Liver (tissue), 9 donors: ENCODE data around the gene EXOC3L1. TPM values are rescaled to one million over a fixed set of nuclear protein-coding genes. Genes with fewer than 3 reads are reported as not detected.

Source experiments
- DNase-seq: peaks from one replicate; pipeline ENCODE4 v3.0.0-alpha.2; 2017; ENCODE audit warnings: low spot score
- H3K27ac ChIP-seq, 2 donors: one replicate each; pipeline ENCODE4 v1.7.0; 2013; ENCODE audit warnings: inconsistent platforms in 2 of 2, low read length in 2 of 2, control low read depth in 1 of 2, low read depth in 1 of 2, mild to moderate bottlenecking in 1 of 2
- H3K27me3 ChIP-seq, 4 donors: one replicate each; pipeline versions ENCODE4 v1.6.1 to v1.7.0; 2013; ENCODE audit warnings: low read length in 3 of 4, inconsistent platforms in 1 of 4, mild to moderate bottlenecking in 1 of 4, moderate library complexity in 1 of 4; ENCODE audit not compliant: control insufficient read depth in 4 of 4, insufficient read depth in 4 of 4
- H3K36me3 ChIP-seq, 4 donors: one replicate each; pipeline versions ENCODE4 v1.6.1 to v1.7.0; 2013; ENCODE audit warnings: low read length in 3 of 4, mild to moderate bottlenecking in 3 of 4, low read depth in 1 of 4, moderate library complexity in 1 of 4; ENCODE audit not compliant: control insufficient read depth in 4 of 4, insufficient read depth in 3 of 4
- H3K4me1 ChIP-seq, 4 donors: one replicate each; pipeline versions ENCODE4 v1.6.1 to v1.7.0; 2013; ENCODE audit warnings: low read length in 3 of 4, mild to moderate bottlenecking in 3 of 4, moderate library complexity in 1 of 4; ENCODE audit not compliant: control insufficient read depth in 4 of 4, insufficient read depth in 4 of 4
- H3K4me3 ChIP-seq, 3 donors: one replicate each; pipeline versions ENCODE4 v1.6.1 to v1.7.0; 2013; ENCODE audit warnings: low read length in 3 of 3, control low read depth in 1 of 3, low read depth in 1 of 3, mild to moderate bottlenecking in 1 of 3
- H3K9ac ChIP-seq, 2 donors: one replicate each; pipeline ENCODE4 v1.7.0; 2013; ENCODE audit warnings: low read length in 2 of 2, mild to moderate bottlenecking in 2 of 2, moderate library complexity in 2 of 2, control low read depth in 1 of 2, low read depth in 1 of 2
- H3K9me3 ChIP-seq, 4 donors: one replicate each; pipeline versions ENCODE4 v1.6.1 to v1.7.0; 2013; ENCODE audit warnings: low read length in 3 of 4; ENCODE audit not compliant: control insufficient read depth in 4 of 4
- ATF3 ChIP-seq: IDR thresholded peaks from 2 replicates; pipeline ENCODE4 v1.6.1; 2016; ENCODE audit warnings: antibody characterized with exemption
- CTCF ChIP-seq: fragments of 150-350 bp; IDR thresholded peaks from 2 replicates; pipeline ENCODE4 v1.5.1; 2017; ENCODE audit warnings: improper control_type of control experiment, low read depth, low read length; ENCODE audit not compliant: missing input control
- EGR1 ChIP-seq, 2 donors: IDR thresholded peaks; 2 replicates each; pipeline ENCODE4 v1.6.1; 2016 to 2018; ENCODE audit warnings: antibody characterized with exemption in 2 of 2, low read depth in 2 of 2
- FOXA1 ChIP-seq: IDR thresholded peaks from 2 replicates; pipeline ENCODE4 v1.6.1; 2016; ENCODE audit warnings: antibody characterized with exemption
- FOXA2 ChIP-seq: IDR thresholded peaks from 2 replicates; pipeline ENCODE4 v1.6.1; 2016; ENCODE audit warnings: antibody characterized with exemption
- GABPA ChIP-seq, 2 donors: IDR thresholded peaks in 1 of 2; conservative IDR thresholded peaks in 1 of 2; 2 replicates each; pipeline ENCODE4 v1.6.1; 2016; ENCODE audit warnings: antibody characterized with exemption in 2 of 2, mild to moderate bottlenecking in 1 of 2, moderate library complexity in 1 of 2
- HNF4G ChIP-seq: IDR thresholded peaks from 2 replicates; pipeline ENCODE4 v1.6.1; 2016; ENCODE audit warnings: antibody characterized with exemption
- MAX ChIP-seq: IDR thresholded peaks from 2 replicates; pipeline ENCODE4 v1.6.1; 2016; ENCODE audit warnings: antibody characterized with exemption
- NR2F2 ChIP-seq: IDR thresholded peaks from 2 replicates; pipeline ENCODE4 v1.6.1; 2016; ENCODE audit warnings: antibody characterized with exemption
- RAD21 ChIP-seq, 2 donors: IDR thresholded peaks; 2 replicates each; pipeline ENCODE4 v1.6.1; 2016; ENCODE audit warnings: antibody characterized with exemption in 2 of 2, mild to moderate bottlenecking in 2 of 2
- REST ChIP-seq: IDR thresholded peaks from 2 replicates; pipeline ENCODE4 v1.6.1; 2016; ENCODE audit warnings: antibody characterized with exemption, mild to moderate bottlenecking
- RXRA ChIP-seq, 2 donors: IDR thresholded peaks; 2 replicates each; pipeline ENCODE4 v1.6.1; 2017 to 2018; ENCODE audit warnings: antibody characterized with exemption in 2 of 2, mild to moderate bottlenecking in 1 of 2
- SP1 ChIP-seq: IDR thresholded peaks from 2 replicates; pipeline ENCODE4 v1.6.1; 2018; ENCODE audit warnings: antibody characterized with exemption, mild to moderate bottlenecking
- YY1 ChIP-seq: IDR thresholded peaks from 2 replicates; pipeline ENCODE4 v1.6.1; 2016; ENCODE audit warnings: antibody characterized with exemption, mild to moderate bottlenecking
- ZBTB33 ChIP-seq: IDR thresholded peaks from 2 replicates; pipeline ENCODE4 v1.6.1; 2016; ENCODE audit warnings: antibody characterized with exemption
- WGBS: extraction: QIAGEN DNeasy Blood & Tissue Kit; methylation state at CpG from one replicate; pipeline ENCODE4 v1.1.7; 2013; 5-methylcytosine and 5-hydroxymethylcytosine counted together
- polyA plus RNA-seq, 2 donors: library from polyadenylated mRNA; stranded (reverse) in 1 of 2; unstranded in 1 of 2; fragments of 200-250 nt in 1 of 2; fragments of >200 nt in 1 of 2; fragmentation: Nextera tagmentation in 1 of 2; extraction: Ambion mirVana in 1 of 2; gene quantifications; one replicate each; pipeline versions ENCODE4 v1.2.1 to v1.2.3, GENCODE V29; 2013 to 2015
- total RNA-seq, 2 donors: library from RNA; depleted of rRNA; stranded (reverse); fragments of >200 nt; gene quantifications; one replicate each; pipeline ENCODE4 v1.2.3, GENCODE V29; 2014
- donor health status: healthy.
- donor health status: healthy.
- donor health status: healthy.
- donor health status: healthy.
- donor health status: healthy.

Gene EXOC3L1
- total and polyA plus RNA-seq, 4 donors: 1.1 to 3.7 (median 2.8) TPM

GRCh38 chr16:67161595-67162058 is 28.3 kb downstream of the EXOC3L1 start (continued):
- TF ChIP-seq RAD21 (IDR thresholded peaks at IDR 0.05): no peak
- TF ChIP-seq GABPA (IDR thresholded peaks at IDR 0.05 in 1 of 2, conservative IDR thresholded peaks at IDR 0.05 in 1 of 2): no peak

GRCh38 chr16:67158637-67159600 is 31.0 kb downstream of the EXOC3L1 start:
- peak overlapping the region; percentile 77 to 81 for H3K27ac ChIP-seq
- 14% methylated on average over 34 of the region's 34 CpGs for WGBS

GRCh38 chr16:67157892-67158635 is 31.9 kb downstream of the EXOC3L1 start:
- Histone ChIP-seq H3K27ac (peak overlapping the region in 1 of 2 donors; percentile 77), H3K9me3 (no peaks in the 10 kb centered on the region), H3K36me3 (no peaks in the 10 kb centered on the region), H3K27me3 (no peaks in the 10 kb centered on the region), H3K4me3 (no peak overlapping the region), H3K9ac (no peak overlapping the region), H3K4me1 (peaks cover 7 to 46% (median 30%) of the 10 kb centered on the region in 4 donors)
- WGBS: 84% methylated on average over 7 of the region's 7 CpGs
- no peak for DNase-seq
- TF ChIP-seq EGR1 (IDR thresholded peaks at IDR 0.05; ENCODE audit: low read depth in 2 of 2) (no peak), SP1 (no peak), FOXA2 (no peak), HNF4G (no peak), CTCF (no peak), FOXA1 (no peak), ZBTB33 (no peak), MAX (no peak), ATF3 (no peak), NR2F2 (no peak)

More at GRCh38 chr16:67158637-67159600, 31.0 kb downstream of the EXOC3L1 start:
- no peak for TF ChIP-seq REST
- TF ChIP-seq SP1: no peak
- TF ChIP-seq MAX: no peak
- TF ChIP-seq YY1: no peak
- no peak for TF ChIP-seq EGR1 (IDR thresholded peaks at IDR 0.05; ENCODE audit: low read depth in 2 of 2)
- TF ChIP-seq HNF4G: no peak
- TF ChIP-seq RXRA (IDR thresholded peaks at IDR 0.05): no peak
- Histone ChIP-seq H3K27me3 (no peaks in the 10 kb centered on the region), H3K9ac (peak overlapping the region; percentile 0 to 64), H3K9me3 (no peaks in the 10 kb centered on the region), H3K36me3 (no peaks in the 10 kb centered on the region), H3K4me1 (peaks cover 16 to 54% (median 39%) of the 10 kb centered on the region in 4 donors), H3K4me3 (peak overlapping the region; percentile 74 to 82 (median 79))
- no peak for DNase-seq
